Measurements from ENCODE around the gene LHFPL3.

- TF ChIP-seq EZH2phosphoT487 (IDR thresholded peaks at IDR 0.05; ENCODE audit: insufficient read depth, low read depth) (no peak), EZH2 (IDR thresholded peaks at IDR 0.05; ENCODE audit: insufficient read depth, poor library complexity, severe bottlenecking) (no peak)
Measured at GRCh38 chr7:104826135-104826534, 497.7 kb downstream of the LHFPL3 start.

Measured in GM23248 (cell line).